GM23338 (cell line): ENCODE results near the gene PRTFDC1. TPM values are rescaled to one million over a fixed set of nuclear protein-coding genes. Genes with fewer than 3 reads are reported as not detected.

Source experiments
- ATAC-seq: fragments of 200-7000 bp; cut with Tn5 transposase; 3 replicates; pipeline ENCODE4 v1.9.1; 2020
- DNase-seq: peaks from one replicate; pipeline ENCODE4 v3.0.0-alpha.2; 2015; ENCODE audit warnings: low spot score
- H2AFZ ChIP-seq: fragments of 200-600 bp; sonication (generic); 2 replicates; pipeline ENCODE4 v1.8.0; 2016; ENCODE audit warnings: antibody characterized with exemption, mild to moderate bottlenecking, moderate library complexity
- H3F3A ChIP-seq: fragments of 200-600 bp; sonication (generic); replicated peaks from 2 replicates; pipeline ENCODE4 v1.8.0; 2017; ENCODE audit warnings: antibody characterized with exemption, mixed run types, low read depth
- H3K27ac ChIP-seq: fragments of 200-600 bp; sonication (generic); 2 replicates; pipeline ENCODE4 v1.6.1; 2016; ENCODE audit warnings: low read depth
- H3K27me3 ChIP-seq: fragments of 200-600 bp; sonication (generic); 2 replicates; pipeline ENCODE4 v1.8.0; 2016; ENCODE audit warnings: mild to moderate bottlenecking, mixed run types, moderate library complexity; ENCODE audit not compliant: insufficient read depth
- H3K36me3 ChIP-seq: fragments of 200-600 bp; sonication (generic); 2 replicates; pipeline ENCODE4 v1.8.0; 2016; ENCODE audit warnings: mild to moderate bottlenecking; ENCODE audit not compliant: insufficient read depth
- H3K4me1 ChIP-seq: fragments of 200-600 bp; sonication (generic); 2 replicates; pipeline ENCODE4 v1.8.0; 2016; ENCODE audit warnings: mild to moderate bottlenecking, moderate library complexity; ENCODE audit not compliant: insufficient read depth
- H3K4me2 ChIP-seq: fragments of 200-600 bp; sonication (generic); 2 replicates; pipeline ENCODE4 v1.7.1; 2017; ENCODE audit warnings: mixed run types
- H3K4me3 ChIP-seq: fragments of 200-600 bp; sonication (generic); 2 replicates; pipeline ENCODE4 v1.6.1; 2016; ENCODE audit warnings: mixed run types
- H3K79me2 ChIP-seq: fragments of 200-600 bp; sonication (generic); replicated peaks from 2 replicates; pipeline ENCODE4 v1.8.0; 2017; ENCODE audit warnings: mild to moderate bottlenecking; ENCODE audit not compliant: insufficient read depth
- H3K9me2 ChIP-seq: fragments of 200-600 bp; sonication (generic); 2 replicates; pipeline ENCODE4 v1.8.0; 2017; ENCODE audit not compliant: insufficient read depth
- H4K20me1 ChIP-seq: fragments of 200-600 bp; sonication (generic); replicated peaks from 2 replicates; pipeline ENCODE4 v1.8.0; 2017; ENCODE audit warnings: mild to moderate bottlenecking; ENCODE audit not compliant: insufficient read depth
- H3K27ac Mint-ChIP-seq: 2 replicates; pipeline ENCODE4 v1.8.0; 2020; ENCODE audit warnings: inconsistent platforms, mild to moderate bottlenecking, moderate library complexity, mixed read lengths
- H3K27me3 Mint-ChIP-seq: 3 replicates; pipeline ENCODE4 v1.8.0; 2022; ENCODE audit warnings: low read depth, mild to moderate bottlenecking, moderate library complexity, mixed read lengths, inconsistent platforms; ENCODE audit not compliant: insufficient read depth, poor library complexity
- H3K36me3 Mint-ChIP-seq: 3 replicates; pipeline ENCODE4 v1.8.0; 2021; ENCODE audit warnings: low read depth, mild to moderate bottlenecking, inconsistent platforms, moderate library complexity, mixed read lengths
- H3K4me1 Mint-ChIP-seq: 3 replicates; pipeline ENCODE4 v1.8.0; 2020; ENCODE audit warnings: mild to moderate bottlenecking, inconsistent platforms, mixed read lengths
- H3K4me3 Mint-ChIP-seq: 3 replicates; pipeline ENCODE4 v1.8.0; 2021; ENCODE audit warnings: moderate library complexity, mild to moderate bottlenecking, inconsistent platforms, mixed read lengths
- H3K9me3 Mint-ChIP-seq: 3 replicates; pipeline ENCODE4 v1.8.0; 2020; ENCODE audit warnings: moderate library complexity, mild to moderate bottlenecking, inconsistent platforms, mixed read lengths
- CREB1 ChIP-seq: fragments of 250-450 bp; sonication (Bioruptor Pico); IDR thresholded peaks from 2 replicates; pipeline ENCODE4 v1.5.0; 2020; ENCODE audit warnings: low read depth, mild to moderate bottlenecking, moderate library complexity
- CTCF ChIP-seq, 2 experiments: fragments of 200-600 bp in 1 of 2; sonication (generic) in 1 of 2; conservative IDR thresholded peaks; 2 replicates each; pipeline versions ENCODE4 v1.5.1 to v1.6.1; 2016 to 2017; ENCODE audit warnings: antibody characterized with exemption in 2 of 2, low read depth in 2 of 2, mild to moderate bottlenecking in 2 of 2, moderate library complexity in 1 of 2
- ETS1 ChIP-seq: IDR thresholded peaks from 2 replicates; pipeline ENCODE4 v1.6.1; 2016; ENCODE audit warnings: antibody characterized with exemption
- EZH2 ChIP-seq: fragments of 200-600 bp; sonication (generic); IDR thresholded peaks from one replicate; pipeline ENCODE4 v1.8.0; 2017; ENCODE audit warnings: antibody characterized with exemption, mild to moderate bottlenecking, low read depth; ENCODE audit not compliant: unreplicated experiment
- EZH2phosphoT487 ChIP-seq: fragments of 200-600 bp; sonication (generic); IDR thresholded peaks from one replicate; pipeline ENCODE4 v1.8.1; 2018; ENCODE audit warnings: antibody characterized with exemption; ENCODE audit not compliant: unreplicated experiment
- JUNB ChIP-seq: IDR thresholded peaks from one replicate; pipeline ENCODE4 v1.6.1; 2016; ENCODE audit warnings: antibody characterized with exemption; ENCODE audit not compliant: unreplicated experiment
- NANOG ChIP-seq: IDR thresholded peaks from 2 replicates; pipeline ENCODE4 v1.6.1; 2016; ENCODE audit warnings: antibody characterized with exemption, borderline replicate concordance
- POLR2AphosphoS5 ChIP-seq: IDR thresholded peaks from 2 replicates; pipeline ENCODE4 v1.6.1; 2016; ENCODE audit warnings: antibody characterized with exemption, low read depth
- REST ChIP-seq: IDR thresholded peaks from one replicate; pipeline ENCODE4 v1.6.1; 2018; ENCODE audit warnings: antibody characterized with exemption; ENCODE audit not compliant: unreplicated experiment
- STAT1 ChIP-seq: IDR thresholded peaks from one replicate; pipeline ENCODE4 v1.6.1; 2016; ENCODE audit warnings: antibody characterized with exemption; ENCODE audit not compliant: unreplicated experiment
- ZNF114 ChIP-seq: fragments of 250-450 bp; sonication (Bioruptor Pico); IDR thresholded peaks from 2 replicates; pipeline ENCODE4 v1.5.0; 2020; ENCODE audit warnings: mild to moderate bottlenecking, moderate library complexity
- ZNF331 ChIP-seq: fragments of 250-450 bp; sonication (Bioruptor Pico); IDR thresholded peaks from 2 replicates; pipeline ENCODE4 v1.5.0; 2020; ENCODE audit warnings: low read depth, mild to moderate bottlenecking, moderate library complexity
- ZNF462 ChIP-seq: fragments of 250-450 bp; sonication (Bioruptor Pico); IDR thresholded peaks from 2 replicates; pipeline ENCODE4 v1.5.0; 2020; ENCODE audit warnings: mild to moderate bottlenecking, moderate library complexity
- polyA plus RNA-seq: library from polyadenylated mRNA; unstranded; fragments of >200 nt; fragmentation: Nextera tagmentation; extraction: Ambion mirVana; gene quantifications from 2 replicates; pipeline ENCODE4 v1.2.1, GENCODE V29; 2016
- total RNA-seq: library from RNA; depleted of rRNA; stranded (reverse); fragments of >200 nt; shearing (Covaris generic); gene quantifications from 2 replicates; pipeline ENCODE4 v1.2.3, GENCODE V29; 2014

PRTFDC1 gene
- total and polyA plus RNA-seq, 2 experiments from 2014 or later, result 7.9 to 9.1 TPM

- Histone ChIP-seq H3K79me2 (no peaks in the 10 kb centered on the region), H3K9me2 (no peaks in the 10 kb centered on the region), H3K4me2 (peak overlapping the region; percentile 48; the same call in 1 of the 2 replicates), H4K20me1 (no peaks in the 10 kb centered on the region), H2AFZ (peak overlapping the region; percentile 19; the same call in 1 of the 2 replicates), H3K27me3 (no peaks in the 10 kb centered on the region), H3K27ac (no peak overlapping the region), H3F3A (no peaks in the 10 kb centered on the region), H3K36me3 (no peaks in the 10 kb centered on the region), H3K4me3 (no peak overlapping the region), H3K4me1 (peaks cover 18% of the 10 kb centered on the region)
- peaks cover 4% of the 10 kb centered on the region for H3K27me3 Mint-ChIP-seq
- ATAC-seq (peak; percentile 67), DNase-seq (peak; percentile 37)
- peaks cover 25% of the 10 kb centered on the region for H3K4me1 Mint-ChIP-seq
- no peak for TF ChIP-seq POLR2AphosphoS5
- TF ChIP-seq ZNF114 (CRISPR knock-in tag), result no peak
- TF ChIP-seq CTCF (conservative IDR thresholded peaks at IDR 0.05; ENCODE audit: low read depth in 2 of 2), result no peak
- no peak for TF ChIP-seq CREB1
- TF ChIP-seq JUNB, result no peak
- TF ChIP-seq EZH2phosphoT487, result no peak
- TF ChIP-seq NANOG, result no peak
- no peak for TF ChIP-seq ZNF331 (CRISPR knock-in tag)
- no peak for TF ChIP-seq REST
- TF ChIP-seq EZH2, result no peak
- TF ChIP-seq STAT1, result no peak
- no peak for TF ChIP-seq ZNF462 (CRISPR knock-in tag)
- TF ChIP-seq ETS1, result no peak
- H3K4me3 Mint-ChIP-seq, result no peak overlapping the region
- H3K9me3 Mint-ChIP-seq, result 0 out of 3 replicates have a peak, but pooled peaks cover 4% of the 10 kb centered on the region
- H3K36me3 Mint-ChIP-seq, result peaks cover 9% of the 10 kb centered on the region
- no peak overlapping the region for H3K27ac Mint-ChIP-seq
Measured at GRCh38 chr10:24858288-24859270, 93.8 kb downstream of the PRTFDC1 start.
